CD4-positive, alpha-beta T cell treated with Interleukin-4 for 4 hours (primary cell): Measurements from ENCODE around the gene CCNYL1.

Experiments
- DNase-seq: peaks from one replicate; pipeline ENCODE4 v3.0.0-alpha.2; 2020

CCNYL1 gene

DNA sequence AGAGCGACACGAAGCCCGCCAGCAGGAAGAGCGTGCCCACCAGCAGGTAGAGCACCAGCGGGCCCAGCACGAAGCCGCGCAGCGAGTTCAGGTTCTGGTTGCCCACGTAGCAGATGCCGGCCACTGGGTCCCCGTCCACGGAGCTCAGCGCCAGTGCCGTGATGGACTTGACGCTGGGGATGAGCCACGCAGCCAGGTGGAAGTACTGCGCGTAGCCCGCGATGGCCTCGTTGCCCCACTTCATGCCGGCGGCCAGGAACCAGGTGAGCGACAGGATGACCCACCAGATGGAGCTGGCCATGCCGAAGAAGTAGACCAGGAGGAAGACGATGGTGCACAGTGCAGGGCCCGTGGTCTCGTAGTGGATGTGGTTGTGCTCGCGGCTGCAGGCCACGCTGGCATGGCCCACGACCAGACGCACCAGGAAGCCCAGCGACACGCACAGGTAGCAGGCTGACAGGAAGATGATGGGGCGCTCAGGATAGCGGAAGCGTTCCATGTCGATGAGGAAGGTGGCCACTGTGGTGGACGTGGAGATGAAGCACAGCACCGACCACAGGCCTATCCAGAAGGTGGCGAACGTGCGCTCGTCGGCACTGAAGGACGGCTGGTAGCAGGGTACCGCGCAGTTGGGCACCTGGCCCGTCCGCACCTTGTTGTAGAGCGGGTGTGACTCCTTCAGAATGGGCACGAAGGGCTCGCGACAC, 56.2 kb downstream of the CCNYL1 start:
- no peak for DNase-seq

DNA sequence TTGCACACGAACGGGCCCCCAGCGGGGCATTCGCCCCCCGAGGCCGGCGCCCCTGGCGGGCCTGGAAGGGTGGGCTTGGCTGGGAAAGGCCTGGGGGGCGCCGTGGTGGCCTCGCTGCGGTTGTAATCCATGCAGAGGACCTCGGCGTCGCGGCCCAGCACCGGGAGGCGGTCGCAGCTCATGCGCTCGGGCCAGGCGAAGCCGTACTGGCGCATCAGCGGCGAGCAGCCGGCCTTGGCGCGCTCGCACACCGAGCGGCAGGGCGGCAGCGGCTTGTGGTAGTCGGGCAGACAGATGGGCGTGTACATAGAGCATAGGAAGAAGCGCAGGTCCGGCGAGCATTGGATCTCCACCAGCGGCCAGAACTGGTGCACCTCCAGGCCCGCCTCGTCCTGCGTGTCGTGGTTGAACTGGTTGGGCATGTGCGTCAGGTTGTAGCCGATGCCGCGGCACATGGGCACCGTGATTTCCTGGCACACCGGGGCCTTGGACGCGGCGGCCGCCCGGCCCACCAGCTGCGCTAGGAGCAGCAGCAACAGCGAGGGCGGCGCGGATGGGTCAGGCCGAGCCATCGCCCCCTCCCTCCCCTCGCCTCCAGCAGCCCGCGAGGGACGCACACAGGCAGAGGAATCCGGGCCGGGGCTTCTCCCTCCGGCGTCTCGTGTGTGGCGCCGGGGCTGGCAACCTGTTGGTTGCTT, 56.9 kb downstream of the CCNYL1 start:
- no peak for DNase-seq

- no peak for DNase-seq
These were observed 57.6 kb downstream of the CCNYL1 start for GRCh38 chr2:207768866-207769596.

DNA sequence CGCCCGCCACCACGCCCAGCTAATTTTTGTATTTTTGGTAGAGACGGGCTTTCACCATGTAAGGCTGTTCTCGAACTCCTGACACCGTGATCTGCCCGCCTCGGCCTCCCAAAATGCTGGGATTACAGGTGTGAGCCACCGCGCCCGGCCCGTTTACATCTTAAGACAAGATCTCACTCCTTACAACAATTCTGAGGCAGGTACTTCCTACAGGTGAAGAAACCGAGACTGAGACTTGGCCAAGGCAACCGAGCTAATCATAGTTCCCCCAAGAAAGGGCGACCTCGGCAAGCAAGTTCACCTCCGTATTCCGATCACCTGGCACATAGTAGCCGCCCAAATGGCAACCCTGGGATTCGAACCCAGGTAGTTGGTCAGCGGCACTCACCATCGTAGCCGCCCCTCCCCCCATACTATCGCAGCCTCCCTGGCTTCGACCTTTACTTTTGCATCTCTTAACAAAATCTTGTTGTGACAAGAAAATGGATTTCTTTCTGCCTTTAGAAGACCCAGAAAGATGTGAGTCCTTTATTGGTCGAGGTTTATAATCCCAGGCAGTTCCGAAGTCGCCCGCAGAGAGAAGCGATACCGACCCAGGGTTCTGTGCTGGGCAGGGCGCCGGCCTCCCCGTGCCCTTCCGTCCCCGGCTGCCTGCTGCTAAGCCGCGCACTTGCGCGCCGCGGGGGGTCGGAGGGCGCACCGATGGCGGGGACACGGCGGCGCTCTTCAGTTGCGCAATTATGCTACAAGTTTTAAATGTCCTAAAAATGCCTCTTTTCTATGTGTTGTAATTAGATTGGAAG, 59.4 kb downstream of the CCNYL1 start:
- DNase-seq = no peak

GRCh38 chr2:207771421-207771820, 60.0 kb downstream of the CCNYL1 start:
- no peak for DNase-seq

- DNase-seq = no peak
These were observed 60.8 kb downstream of the CCNYL1 start for GRCh38 chr2:207772081-207772843.

GRCh38 chr2:207772844-207773205, 61.4 kb downstream of the CCNYL1 start:
- DNase-seq = no peak

DNA sequence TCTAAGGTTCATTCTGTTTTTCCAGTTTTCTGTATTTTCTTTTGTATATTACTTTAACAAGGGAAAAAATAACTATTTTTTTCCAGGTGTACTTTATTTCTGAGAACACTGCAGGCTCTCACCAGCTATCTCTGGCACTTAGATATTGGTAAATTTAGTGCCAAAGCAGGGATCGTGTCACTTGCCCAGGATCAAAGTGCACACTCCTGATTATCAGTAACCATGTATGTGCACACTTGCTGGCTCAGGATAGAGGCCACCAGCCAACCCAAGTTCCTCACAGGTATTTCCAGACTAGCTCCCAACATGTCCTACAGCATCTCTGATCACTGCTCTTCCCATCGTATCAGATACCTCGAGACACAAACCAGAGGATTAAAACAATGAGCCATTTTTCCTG, 64.0 kb downstream of the CCNYL1 start:
- DNase-seq = no peak

DNA sequence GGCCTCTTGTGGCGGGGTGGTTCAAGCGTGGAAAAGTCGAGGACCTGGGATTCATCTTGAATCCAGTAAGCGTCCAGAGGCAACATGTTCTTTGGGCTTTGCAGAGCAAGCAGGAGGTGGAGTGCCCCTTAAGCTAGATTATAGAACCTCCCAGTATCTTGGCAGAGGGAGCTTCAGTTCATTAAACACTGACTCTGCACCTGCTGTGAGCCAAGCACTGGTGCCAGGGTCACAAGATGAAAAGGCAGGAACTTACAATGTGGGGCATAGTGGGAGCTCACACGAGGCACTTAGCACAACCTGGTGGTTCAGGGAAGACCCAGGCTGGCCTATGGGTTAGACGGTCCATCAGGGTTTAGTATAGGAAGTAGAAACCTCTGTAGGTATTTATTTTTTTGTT, 65.7 kb downstream of the CCNYL1 start:
- DNase-seq = no peak

GRCh38 chr2:207778298-207778882, 67.0 kb downstream of the CCNYL1 start:
- DNase-seq = no peak

DNA sequence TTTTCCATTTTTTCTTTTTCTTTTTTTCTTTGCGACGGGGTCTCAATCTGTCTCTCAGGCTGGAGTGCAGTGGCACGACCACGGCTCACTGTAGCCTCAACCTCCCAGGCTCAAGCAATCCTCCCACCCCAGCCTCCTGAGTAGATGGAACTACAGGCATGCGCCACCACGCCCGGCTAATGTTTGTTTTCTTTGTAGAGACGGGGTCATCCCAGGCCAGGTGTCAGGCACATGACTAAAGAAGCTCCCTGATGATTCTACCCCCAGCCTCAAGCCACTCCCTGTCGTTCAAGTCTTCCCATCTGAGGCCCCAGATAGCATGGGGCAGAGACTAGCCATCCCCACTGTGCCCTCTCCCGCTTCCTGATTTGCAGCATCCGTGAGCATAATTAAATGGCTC, 68.1 kb downstream of the CCNYL1 start:
- DNase-seq = no peak

GRCh38 chr2:207782238-207783030, 71.0 kb downstream of the CCNYL1 start:
- no peak for DNase-seq

GRCh38 chr2:207783514-207783913, 72.1 kb downstream of the CCNYL1 start:
- no peak for DNase-seq

GRCh38 chr2:207784898-207785297, 73.5 kb downstream of the CCNYL1 start:
- no peak for DNase-seq

GRCh38 chr2:207787017-207787416, 75.6 kb downstream of the CCNYL1 start:
- DNase-seq = no peak

- DNase-seq = no peak
These were observed 76.4 kb downstream of the CCNYL1 start for GRCh38 chr2:207787800-207788199.

DNA sequence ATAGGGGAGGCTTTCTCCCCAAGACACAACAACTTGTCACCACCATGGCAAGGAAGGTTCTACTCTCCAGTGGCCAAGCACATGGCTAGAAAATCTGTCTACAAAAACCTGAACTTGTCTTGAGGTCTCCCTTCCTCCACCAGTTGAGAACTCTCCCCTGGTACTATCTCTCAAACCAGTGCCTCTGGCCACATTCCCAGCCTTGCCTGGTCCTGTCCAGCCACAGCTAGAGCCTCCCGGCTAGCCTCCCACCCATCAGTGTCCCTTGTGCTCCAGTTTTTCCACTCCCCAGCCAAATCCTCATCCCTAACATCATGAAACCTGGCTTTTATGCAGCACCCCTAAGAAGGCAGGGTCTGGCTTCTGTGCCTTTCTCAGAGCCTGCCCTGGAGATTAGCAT, 79.5 kb downstream of the CCNYL1 start:
- no peak for DNase-seq

GRCh38 chr2:207791579-207792243, 80.3 kb downstream of the CCNYL1 start:
- no peak for DNase-seq

DNA sequence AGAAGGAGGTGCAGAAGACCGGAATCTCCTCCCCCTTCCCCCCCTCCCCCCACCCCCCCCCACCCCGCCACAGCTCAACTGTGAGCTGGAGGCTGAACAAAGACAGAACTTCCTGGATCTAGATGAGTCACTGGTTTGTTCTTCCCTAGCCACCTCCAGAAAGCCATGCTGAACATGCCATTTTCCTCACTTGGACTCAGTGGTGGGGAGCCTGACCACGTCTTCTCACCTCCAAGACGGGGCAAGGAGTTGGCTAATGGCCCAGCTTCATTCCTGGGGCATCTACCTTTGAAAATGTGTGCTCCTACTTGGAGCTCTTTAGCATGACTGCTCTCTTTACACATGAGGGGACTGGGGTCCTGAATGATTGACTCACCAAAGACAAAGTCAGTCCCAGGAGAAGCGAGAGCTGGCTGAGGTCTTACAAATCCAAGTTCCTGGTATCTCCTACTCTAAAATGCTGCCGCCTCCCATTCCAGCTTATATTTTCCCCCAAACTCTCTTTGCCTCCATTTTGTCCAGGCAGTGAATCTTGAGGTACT, 80.9 kb downstream of the CCNYL1 start:
- DNase-seq = no peak
